H1 (cell line): ENCODE data around the gene SRP14. TPM values are rescaled to one million over a fixed set of nuclear protein-coding genes. Genes with fewer than 3 reads are reported as not detected.

Experiments
- CTCF ChIA-PET: fragments of 300-600 bp; sonication (Branson Sonifier 250); formaldehyde crosslinking; loops from one replicate; lab custom pipeline; 2021; ENCODE audit not compliant: partially characterized antibody; lab: Charles Lee
- POLR2A ChIA-PET: fragments of 300-600 bp; sonication (Branson Sonifier 250); formaldehyde crosslinking; loops from one replicate; lab custom pipeline; 2021; ENCODE audit warnings: inconsistent platforms; ENCODE audit not compliant: partially characterized antibody; lab: Charles Lee
- DNase-seq, 2 experiments: peaks; one replicate each; pipeline versions ENCODE4 v3.0.0 to v3.0.0-alpha.2; 2010 to 2022; ENCODE audit warnings: low spot score in 2 of 2, low read depth in 1 of 2, mixed read lengths in 1 of 2
- FAIRE-seq: peaks from 2 replicates; lab custom pipeline; 2011; peaks lifted over from hg19 to GRCh38; lab: Jason Lieb, UNC
- H2AFZ ChIP-seq: 2 replicates; pipeline ENCODE4 v1.8.1; 2012; ENCODE audit warnings: low read length, inconsistent platforms
- H2AK5ac ChIP-seq: 2 replicates; pipeline ENCODE4 v1.6.1; 2013; ENCODE audit warnings: low read depth, low read length
- H2BK120ac ChIP-seq: replicated peaks from 2 replicates; pipeline ENCODE3; 2013; ENCODE audit warnings: low read depth, low read length, inconsistent platforms
- H2BK12ac ChIP-seq: 2 replicates; pipeline ENCODE4 v1.6.1; 2013; ENCODE audit warnings: low read depth, low read length
- H2BK15ac ChIP-seq: 2 replicates; pipeline ENCODE4 v1.6.1; 2013; ENCODE audit warnings: low read length
- H2BK20ac ChIP-seq: 2 replicates; pipeline ENCODE4 v1.6.1; 2013; ENCODE audit warnings: low read length
- H2BK5ac ChIP-seq: 2 replicates; pipeline ENCODE4 v1.6.1; 2013; ENCODE audit warnings: low read depth, low read length
- H3K14ac ChIP-seq: 2 replicates; pipeline ENCODE4 v1.6.1; 2013; ENCODE audit warnings: inconsistent platforms; ENCODE audit not compliant: insufficient read length
- H3K18ac ChIP-seq: 2 replicates; pipeline ENCODE4 v1.6.1; 2013; ENCODE audit warnings: low read length; ENCODE audit errors: extremely low read depth
- H3K23ac ChIP-seq: 2 replicates; pipeline ENCODE4 v1.6.1; 2013; ENCODE audit warnings: inconsistent platforms; ENCODE audit not compliant: insufficient read length
- H3K23me2 ChIP-seq: 2 replicates; pipeline ENCODE4 v1.6.1; 2013; ENCODE audit warnings: low read depth, low read length
- H3K27ac ChIP-seq: 2 replicates; pipeline ENCODE4 v1.6.1; 2011; ENCODE audit warnings: low read depth, low read length, inconsistent platforms
- H3K27me3 ChIP-seq, 4 experiments: replicated peaks in 1 of 4; 1 replicate in 1 of 4; 2 replicates in 3 of 4; pipeline versions ENCODE4 v1.6.1 to v1.8.1; 2011 to 2013; ENCODE audit warnings: low read length in 3 of 4, mild to moderate bottlenecking in 3 of 4, inconsistent platforms in 2 of 4, mixed read lengths in 2 of 4, moderate library complexity in 1 of 4; ENCODE audit not compliant: control insufficient read depth in 3 of 4, insufficient read depth in 3 of 4; ENCODE audit errors: extremely low read depth in 1 of 4
- H3K36me3 ChIP-seq, 4 experiments: 2 replicates each; pipeline versions ENCODE4 v1.6.1 to v1.8.1; 2011 to 2013; ENCODE audit warnings: mild to moderate bottlenecking in 4 of 4, low read length in 3 of 4, moderate library complexity in 2 of 4, control low read depth in 1 of 4, inconsistent platforms in 1 of 4; ENCODE audit not compliant: insufficient read depth in 4 of 4, control insufficient read depth in 2 of 4
- H3K4ac ChIP-seq: replicated peaks from 2 replicates; pipeline ENCODE3; 2013; ENCODE audit warnings: low read length, low read depth, mixed read lengths, inconsistent platforms; ENCODE audit not compliant: insufficient read length
- H3K4me1 ChIP-seq, 4 experiments: replicated peaks in 1 of 4; 1 replicate in 1 of 4; 2 replicates in 3 of 4; pipeline versions ENCODE4 v1.6.1 to v1.8.1; 2011 to 2013; ENCODE audit warnings: low read length in 3 of 4, inconsistent platforms in 2 of 4, mixed read lengths in 1 of 4; ENCODE audit not compliant: insufficient read depth in 4 of 4, control insufficient read depth in 3 of 4
- H3K4me2 ChIP-seq, 2 experiments: 2 replicates each; pipeline versions ENCODE4 v1.6.1 to v1.8.1; 2011 to 2013; ENCODE audit warnings: low read depth in 2 of 2, low read length in 2 of 2, control low read depth in 1 of 2, inconsistent platforms in 1 of 2, mild to moderate bottlenecking in 1 of 2; ENCODE audit not compliant: insufficient read depth in 1 of 2
- H3K4me3 ChIP-seq, 4 experiments: fragments of 200-600, 300-600 bp in 1 of 4; sonication (generic), shearing (Covaris generic), sonication (Bioruptor Twin) in 1 of 4; 2 replicates each; pipeline versions ENCODE4 v1.5.1 to v1.8.1; 2011 to 2016; ENCODE audit warnings: low read length in 4 of 4, low read depth in 3 of 4, control low read depth in 2 of 4, inconsistent platforms in 2 of 4, mild to moderate bottlenecking in 2 of 4, mixed read lengths in 1 of 4, moderate library complexity in 1 of 4; ENCODE audit not compliant: insufficient read depth in 2 of 4; ENCODE audit errors: extremely low read depth in 1 of 4
- H3K56ac ChIP-seq: replicated peaks from 2 replicates; pipeline ENCODE3; 2013; ENCODE audit warnings: low read depth, mild to moderate bottlenecking, mixed read lengths, low read length, inconsistent platforms; ENCODE audit not compliant: insufficient read length
- H3K79me1 ChIP-seq: 2 replicates; pipeline ENCODE4 v1.6.1; 2013; ENCODE audit warnings: low read depth, low read length, control low read depth
- H3K79me2 ChIP-seq, 2 experiments: 2 replicates each; pipeline versions ENCODE4 v1.6.1 to v1.8.1; 2012 to 2013; ENCODE audit warnings: low read length in 2 of 2, mild to moderate bottlenecking in 2 of 2, inconsistent platforms in 1 of 2; ENCODE audit not compliant: insufficient read depth in 2 of 2, control insufficient read depth in 1 of 2
- H3K9ac ChIP-seq, 4 experiments: replicated peaks in 1 of 4; 1 replicate in 1 of 4; 2 replicates in 3 of 4; pipeline versions ENCODE4 v1.6.1 to v1.8.1; 2011 to 2013; ENCODE audit warnings: low read depth in 3 of 4, low read length in 3 of 4, control low read depth in 2 of 4, mild to moderate bottlenecking in 2 of 4, moderate library complexity in 2 of 4, inconsistent platforms in 1 of 4; ENCODE audit errors: extremely low read depth in 1 of 4
- H3K9me3 ChIP-seq, 2 experiments: 2 replicates each; pipeline versions ENCODE4 v1.6.1 to v1.8.1; 2012 to 2013; ENCODE audit warnings: mild to moderate bottlenecking in 2 of 2, moderate library complexity in 2 of 2, control low read depth in 1 of 2, inconsistent platforms in 1 of 2, low read depth in 1 of 2, low read length in 1 of 2, mixed read lengths in 1 of 2; ENCODE audit not compliant: insufficient read depth in 2 of 2
- H4K20me1 ChIP-seq, 2 experiments: replicated peaks in 1 of 2; 2 replicates each; pipeline versions ENCODE3 to v1.8.1; 2011 to 2013; ENCODE audit warnings: inconsistent platforms in 2 of 2, low read length in 2 of 2, mild to moderate bottlenecking in 1 of 2; ENCODE audit not compliant: insufficient read depth in 2 of 2, control insufficient read depth in 1 of 2
- H4K5ac ChIP-seq: 2 replicates; pipeline ENCODE4 v1.6.1; 2013; ENCODE audit warnings: low read length, low read depth, mixed read lengths, inconsistent platforms; ENCODE audit not compliant: insufficient read length
- H4K8ac ChIP-seq: 2 replicates; pipeline ENCODE4 v1.8.0; 2013; ENCODE audit warnings: mild to moderate bottlenecking, moderate library complexity, low read length, inconsistent platforms; ENCODE audit not compliant: insufficient read depth; ENCODE audit errors: extremely low read depth
- H4K91ac ChIP-seq: replicated peaks from 2 replicates; pipeline ENCODE3; 2013; ENCODE audit warnings: low read length, mixed read lengths, inconsistent platforms; ENCODE audit not compliant: insufficient read length
- CREB1 ChIP-seq: IDR thresholded peaks from 2 replicates; pipeline ENCODE4 v1.6.1; 2012; ENCODE audit warnings: inconsistent platforms
- RBBP5 ChIP-seq: IDR thresholded peaks from 2 replicates; pipeline ENCODE4 v1.7.1; 2012; ENCODE audit warnings: low read depth, mild to moderate bottlenecking, inconsistent platforms, low read length, moderate library complexity, borderline replicate concordance
- whole genome bisulfite sequencing, 2 experiments: shearing (Covaris generic) in 1 of 2; methylation state at CpG; one replicate each; pipeline versions ENCODE4 v1.1.6 to v1.1.7; 2013 to 2015; ENCODE audit warnings: low lambda C conversion rate in 2 of 2, mixed read lengths in 2 of 2, inconsistent platforms in 1 of 2, low coverage in 1 of 2, missing lambda C conversion rate in 1 of 2; ENCODE audit not compliant: insufficient replicate concordance in 2 of 2, insufficient coverage in 1 of 2, insufficient read length in 1 of 2; ENCODE audit errors: extremely low coverage in 1 of 2, missing lambda C conversion rate in 1 of 2; 5-methylcytosine and 5-hydroxymethylcytosine counted together
- polyA plus RNA-seq, 7 experiments: library from polyadenylated mRNA; depleted of rRNA in 3 of 7; stranded (reverse) in 5 of 7; unstranded in 2 of 7; fragments of >200 nt in 5 of 7; fragments of 200-250 nt in 2 of 7; gene quantifications; 1 replicate in 5 of 7; 2 replicates in 1 of 7; 4 replicates in 1 of 7; pipeline versions ENCODE4 v1.2.1 to v1.2.3, GENCODE V29; 2011 to 2013; ENCODE audit warnings: missing spikeins in 2 of 7, mixed read lengths in 2 of 7
- total RNA-seq: library from RNA; stranded (reverse); fragmentation: NEBNext Ultra II Directional; extraction: Animal tissue kit (Norgen Biotek cat#: 25700); gene quantifications from 2 replicates; pipeline ENCODE4 v1.2.1, GENCODE V29; 2021

SRP14 gene
- total and polyA plus RNA-seq, 2 of the 8 experiments (the other 6 are each of a cell fraction or from before 2014, with no cell fraction given) = 186 to 223 TPM

DNA sequence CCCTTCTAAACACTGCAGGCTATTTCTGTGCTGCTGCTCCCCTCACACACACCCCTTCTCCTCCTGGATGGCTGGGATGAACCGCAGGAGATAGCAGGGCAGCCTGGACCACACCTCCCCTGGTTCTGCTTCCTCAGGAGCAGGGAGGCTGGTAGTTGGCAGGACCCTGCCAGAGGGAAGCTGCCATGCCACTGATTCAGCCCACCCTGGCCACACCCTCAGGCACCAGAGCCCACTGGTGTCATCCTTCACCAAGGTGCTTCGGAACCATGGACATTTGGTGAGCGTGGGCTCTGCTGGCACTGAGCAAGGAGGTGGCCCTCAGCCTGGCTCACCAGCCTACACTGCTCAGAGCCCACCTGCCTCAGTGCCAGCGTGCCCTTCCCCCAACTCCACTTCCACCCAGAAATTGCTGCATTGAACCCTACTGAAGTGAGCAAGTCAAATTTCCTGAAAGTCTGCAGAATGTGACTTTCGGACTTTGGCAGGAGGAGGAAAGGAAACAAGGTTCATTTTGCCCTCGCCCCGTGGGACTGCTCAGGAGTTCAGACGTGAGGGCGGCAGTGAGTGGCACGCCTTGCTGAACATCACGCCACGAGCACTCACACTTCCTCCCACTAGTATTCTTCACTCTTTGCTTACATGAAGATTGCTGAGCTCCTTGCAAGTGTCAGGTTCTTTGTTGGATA, 43.4 kb upstream of the SRP14 start:
- FAIRE-seq (no peak), DNase-seq (no peak)
- no peak overlapping the region for H3K27ac ChIP-seq
- H4K8ac ChIP-seq = no peak overlapping the region
- 0 out of 2 replicates have a peak, but pooled peaks cover 5% of the 10 kb centered on the region for H3K23me2 ChIP-seq
- H2AFZ ChIP-seq = peak overlapping the region; percentile 77
- no peaks in the 10 kb centered on the region for H3K79me2 ChIP-seq
- H3K27me3 ChIP-seq = peaks cover 0 to 12% (median 7%) of the 10 kb centered on the region in 4 experiments; a peak in 4 of 7 replicates
- H4K91ac ChIP-seq = peak overlapping the region; percentile 18
- peak overlapping the region; percentile 35 to 54 for H3K4me2 ChIP-seq
- no peak overlapping the region for H3K56ac ChIP-seq
- H2BK12ac ChIP-seq = peak overlapping the region; percentile 89; the same call in 1 of the 2 replicates
- peak overlapping the region; percentile 8; the same call in 1 of the 2 replicates for H2BK15ac ChIP-seq
- 87% methylated on average over 12 of the region's 12 CpGs; no CpG with 5 or more reads in 1 of the 2 experiments for WGBS, 2 experiments
- H3K9ac ChIP-seq = peak overlapping the region in 2 of 4 experiments; percentile 25 to 27; a peak in 2 of 7 replicates
- no peak overlapping the region for H3K4ac ChIP-seq
- H3K4me1 ChIP-seq = peaks cover 3 to 15% (median 9%) of the 10 kb centered on the region in 4 experiments
- no peak overlapping the region for H4K5ac ChIP-seq
- POLR2A ChIA-PET = interaction anchor here (0.7 to 1.5 kb wide), 4 partner anchors 21 to 79 kb away, joined by 3 to 7 read pairs (median 5); partner anchors contain the start of gene BUB1B
- TF ChIP-seq RBBP5 = 0 out of 2 replicates have a peak, but pooled peaks have one; percentile 14
- TF ChIP-seq CREB1 = no peak
- H3K79me1 ChIP-seq = no peaks in the 10 kb centered on the region
- no peak overlapping the region for H2BK120ac ChIP-seq
- no peak overlapping the region for H3K14ac ChIP-seq
- peak overlapping the region; percentile 35; the same call in 1 of the 2 replicates for H2BK5ac ChIP-seq
- peak overlapping the region in 1 of 4 experiments; percentile 42; a peak in 3 of 8 replicates for H3K4me3 ChIP-seq
- H4K20me1 ChIP-seq = no peaks in the 10 kb centered on the region
- H2AK5ac ChIP-seq = 0 out of 2 replicates have a peak overlapping the region, but pooled peaks have one; percentile 54
- H3K36me3 ChIP-seq = no peaks in the 10 kb centered on the region
- H3K18ac ChIP-seq = peak overlapping the region; percentile 63
- CTCF ChIA-PET = interaction anchor here (1.2 to 21.4 kb wide), 9 partner anchors 10 to 213 kb away, joined by 3 to 312 read pairs (median 5); partner anchors contain the start of gene BMF
- H3K9me3 ChIP-seq = no peaks in the 10 kb centered on the region
- no peak overlapping the region for H3K23ac ChIP-seq
- peak overlapping the region; percentile 76; the same call in 1 of the 2 replicates for H2BK20ac ChIP-seq
